ENCODE data around the gene ALOXE3.

ALOXE3 gene

DNA sequence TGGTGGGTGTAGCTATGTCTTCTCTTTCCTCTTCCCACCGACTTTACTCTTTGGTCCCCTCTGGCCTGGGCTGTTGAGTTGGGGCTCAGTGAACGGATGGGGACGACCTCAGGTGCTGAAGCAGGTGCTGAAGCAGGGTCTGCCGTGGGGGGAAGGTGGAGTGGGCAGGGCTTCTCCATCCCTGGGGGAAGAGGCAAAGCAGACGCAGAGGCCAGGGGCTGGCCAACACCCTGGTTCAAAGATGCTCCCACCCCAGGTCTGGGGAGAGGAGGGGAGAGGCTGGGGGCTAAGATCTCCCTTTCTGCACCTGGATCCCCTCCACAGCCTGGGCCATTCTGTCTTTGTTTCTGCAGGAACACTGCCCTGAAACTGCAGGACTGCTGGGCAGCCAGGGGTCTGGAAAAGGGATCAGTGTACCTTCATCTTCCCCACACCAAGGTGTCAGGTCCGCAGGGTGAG is 53.7 kb downstream of the ALOXE3 start:
- no peak overlapping the region for H3K4me2 ChIP-seq (ENCODE audit: low read length)
- H3K27me3 ChIP-seq (ENCODE audit: insufficient read depth, low read length), result no peaks in the 10 kb centered on the region
- TF ChIP-seq EZH2 (IDR thresholded peaks at IDR 0.05; ENCODE audit: borderline replicate concordance, low read length), result no peak
- TF ChIP-seq, protein P1, sequence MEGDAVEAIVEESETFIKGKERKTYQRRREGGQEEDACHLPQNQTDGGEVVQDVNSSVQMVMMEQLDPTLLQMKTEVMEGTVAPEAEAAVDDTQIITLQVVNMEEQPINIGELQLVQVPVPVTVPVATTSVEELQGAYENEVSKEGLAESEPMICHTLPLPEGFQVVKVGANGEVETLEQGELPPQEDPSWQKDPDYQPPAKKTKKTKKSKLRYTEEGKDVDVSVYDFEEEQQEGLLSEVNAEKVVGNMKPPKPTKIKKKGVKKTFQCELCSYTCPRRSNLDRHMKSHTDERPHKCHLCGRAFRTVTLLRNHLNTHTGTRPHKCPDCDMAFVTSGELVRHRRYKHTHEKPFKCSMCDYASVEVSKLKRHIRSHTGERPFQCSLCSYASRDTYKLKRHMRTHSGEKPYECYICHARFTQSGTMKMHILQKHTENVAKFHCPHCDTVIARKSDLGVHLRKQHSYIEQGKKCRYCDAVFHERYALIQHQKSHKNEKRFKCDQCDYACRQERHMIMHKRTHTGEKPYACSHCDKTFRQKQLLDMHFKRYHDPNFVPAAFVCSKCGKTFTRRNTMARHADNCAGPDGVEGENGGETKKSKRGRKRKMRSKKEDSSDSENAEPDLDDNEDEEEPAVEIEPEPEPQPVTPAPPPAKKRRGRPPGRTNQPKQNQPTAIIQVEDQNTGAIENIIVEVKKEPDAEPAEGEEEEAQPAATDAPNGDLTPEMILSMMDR (IDR thresholded peaks at IDR 0.05; ENCODE audit: low read length), result no peak
- no peaks in the 10 kb centered on the region for H3K9me2 ChIP-seq (ENCODE audit: low read depth, low read length)
- H3K4me1 ChIP-seq (ENCODE audit: insufficient read depth, low read length, severe bottlenecking), result no peaks in the 10 kb centered on the region
- H3K27ac ChIP-seq (ENCODE audit: low read depth, low read length, poor library complexity, severe bottlenecking), result no peak overlapping the region
- H4K20me1 ChIP-seq (ENCODE audit: insufficient read depth, low read length), result no peaks in the 10 kb centered on the region
- no peaks in the 10 kb centered on the region for H3K36me3 ChIP-seq (ENCODE audit: insufficient read depth, low read length)
- no peak overlapping the region for H2AFZ ChIP-seq (ENCODE audit: low read length)
- no peaks in the 10 kb centered on the region for H3F3A ChIP-seq (ENCODE audit: insufficient read depth, low read length)
- H3K79me2 ChIP-seq (ENCODE audit: insufficient read depth, low read length), result no peaks in the 10 kb centered on the region
- no peaks in the 10 kb centered on the region for H3K9me3 ChIP-seq (ENCODE audit: low read length)
- no peak overlapping the region for H3K4me3 ChIP-seq (ENCODE audit: low read depth, low read length, poor library complexity, severe bottlenecking)
- H3K9ac ChIP-seq (ENCODE audit: low read length), result no peak overlapping the region

DNA sequence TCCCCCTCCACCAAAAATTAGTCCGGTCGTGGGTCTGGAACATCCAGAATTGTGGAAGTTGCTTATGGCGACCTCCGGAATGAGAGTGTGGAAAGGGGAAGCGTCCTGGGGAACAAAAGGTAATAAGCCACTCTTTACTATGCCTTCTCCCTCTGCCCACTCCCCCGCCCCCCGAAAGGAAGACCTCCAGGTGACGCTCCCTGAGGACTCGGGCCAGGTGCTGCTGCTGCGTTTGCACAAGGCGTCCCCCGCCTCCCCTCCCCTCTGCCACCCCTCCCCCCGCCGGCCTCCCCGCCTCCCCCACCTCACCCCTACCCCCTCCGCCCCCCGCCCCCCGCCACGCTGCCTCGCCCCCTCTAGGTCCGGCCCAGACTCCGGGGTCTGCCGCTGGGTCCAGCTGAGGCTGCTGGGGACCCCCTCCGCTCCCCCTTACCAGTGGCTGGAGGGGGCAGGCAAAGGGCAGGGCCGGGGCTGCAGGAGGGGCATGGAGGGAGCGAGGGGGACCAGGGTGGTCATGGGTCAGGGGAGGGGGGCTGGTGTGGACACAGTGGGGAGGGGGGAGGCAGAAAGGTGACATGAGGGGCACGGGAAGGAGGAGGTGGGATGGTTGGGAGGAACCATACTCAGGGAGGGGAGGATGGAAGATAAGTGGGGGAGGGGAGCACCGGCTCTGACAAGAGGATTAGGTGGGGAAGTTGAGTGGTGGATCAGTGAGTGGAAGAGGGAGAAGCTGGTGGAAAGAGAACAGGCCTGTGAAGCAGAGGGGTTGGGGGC is 54.4 kb downstream of the ALOXE3 start:
- H3K9ac ChIP-seq (ENCODE audit: low read length), result no peak overlapping the region
- TF ChIP-seq, protein P1 (IDR thresholded peaks at IDR 0.05; ENCODE audit: low read length), result no peak
- no peak for TF ChIP-seq EZH2 (IDR thresholded peaks at IDR 0.05; ENCODE audit: borderline replicate concordance, low read length)
- no peaks in the 10 kb centered on the region for H3K79me2 ChIP-seq (ENCODE audit: insufficient read depth, low read length)
- no peaks in the 10 kb centered on the region for H3K9me2 ChIP-seq (ENCODE audit: low read depth, low read length)
- no peaks in the 10 kb centered on the region for H3K4me1 ChIP-seq (ENCODE audit: insufficient read depth, low read length, severe bottlenecking)
- H3K36me3 ChIP-seq (ENCODE audit: insufficient read depth, low read length), result no peaks in the 10 kb centered on the region
- no peaks in the 10 kb centered on the region for H4K20me1 ChIP-seq (ENCODE audit: insufficient read depth, low read length)
- no peak overlapping the region for H2AFZ ChIP-seq (ENCODE audit: low read length)
- no peak overlapping the region for H3K27ac ChIP-seq (ENCODE audit: low read depth, low read length, poor library complexity, severe bottlenecking)
- no peaks in the 10 kb centered on the region for H3K27me3 ChIP-seq (ENCODE audit: insufficient read depth, low read length)
- no peak overlapping the region for H3K4me3 ChIP-seq (ENCODE audit: low read depth, low read length, poor library complexity, severe bottlenecking)
- H3K9me3 ChIP-seq (ENCODE audit: low read length), result no peaks in the 10 kb centered on the region
- H3F3A ChIP-seq (ENCODE audit: insufficient read depth, low read length), result no peaks in the 10 kb centered on the region
- H3K4me2 ChIP-seq (ENCODE audit: low read length), result no peak overlapping the region

GRCh38 chr17:8062807-8063483 is 55.4 kb downstream of the ALOXE3 start:
- TF ChIP-seq, protein P1 (IDR thresholded peaks at IDR 0.05; ENCODE audit: low read length), result no peak
- no peak for TF ChIP-seq EZH2 (IDR thresholded peaks at IDR 0.05; ENCODE audit: borderline replicate concordance, low read length)
- Histone ChIP-seq H3K9ac (ENCODE audit: low read length) (no peak overlapping the region), H3K36me3 (ENCODE audit: insufficient read depth, low read length) (no peaks in the 10 kb centered on the region), H3K4me3 (ENCODE audit: low read depth, low read length, poor library complexity, severe bottlenecking) (no peak overlapping the region), H3K27me3 (ENCODE audit: insufficient read depth, low read length) (no peaks in the 10 kb centered on the region), H3K4me2 (ENCODE audit: low read length) (no peak overlapping the region), H4K20me1 (ENCODE audit: insufficient read depth, low read length) (no peaks in the 10 kb centered on the region), H3K4me1 (ENCODE audit: insufficient read depth, low read length, severe bottlenecking) (peaks cover 1% of the 10 kb centered on the region), H2AFZ (ENCODE audit: low read length) (no peak overlapping the region), H3K9me3 (ENCODE audit: low read length) (no peaks in the 10 kb centered on the region), H3K9me2 (ENCODE audit: low read depth, low read length) (no peaks in the 10 kb centered on the region), H3K27ac (ENCODE audit: low read depth, low read length, poor library complexity, severe bottlenecking) (no peak overlapping the region), H3K79me2 (ENCODE audit: insufficient read depth, low read length) (no peaks in the 10 kb centered on the region), H3F3A (ENCODE audit: insufficient read depth, low read length) (no peaks in the 10 kb centered on the region)
